ENCODE measurements around the gene PRDM16.

PRDM16 gene

GRCh38 chr1:3323021-3323795 lies 254.2 kb downstream of the PRDM16 start:
- no peak overlapping the region for H3K4me3 Mint-ChIP-seq
- no peak overlapping the region for H3K27ac Mint-ChIP-seq
- no peaks in the 10 kb centered on the region for H3K27me3 Mint-ChIP-seq (ENCODE audit: low read depth)
- H3K4me1 Mint-ChIP-seq (ENCODE audit: low read depth), result no peaks in the 10 kb centered on the region
- peaks cover 5% of the 10 kb centered on the region for H3K9me3 Mint-ChIP-seq
- no peaks in the 10 kb centered on the region for H3K36me3 Mint-ChIP-seq (ENCODE audit: low read depth)

- Mint-ChIP-seq H3K4me3 (no peak overlapping the region), H3K9me3 (no peaks in the 10 kb centered on the region), H3K27me3 (ENCODE audit: low read depth) (no peaks in the 10 kb centered on the region), H3K36me3 (ENCODE audit: low read depth) (no peaks in the 10 kb centered on the region), H3K4me1 (ENCODE audit: low read depth) (no peaks in the 10 kb centered on the region), H3K27ac (no peak overlapping the region)
Observed at GRCh38 chr1:3323796-3324703, 255.0 kb downstream of the PRDM16 start.

GRCh38 chr1:3324704-3325535 lies 255.9 kb downstream of the PRDM16 start:
- Mint-ChIP-seq H3K4me3 (no peak overlapping the region), H3K36me3 (ENCODE audit: low read depth) (no peaks in the 10 kb centered on the region), H3K4me1 (ENCODE audit: low read depth) (no peaks in the 10 kb centered on the region), H3K9me3 (no peaks in the 10 kb centered on the region), H3K27ac (no peak overlapping the region), H3K27me3 (ENCODE audit: low read depth) (no peaks in the 10 kb centered on the region)

- Mint-ChIP-seq H3K27ac (no peak overlapping the region), H3K4me3 (no peak overlapping the region), H3K27me3 (ENCODE audit: low read depth) (no peaks in the 10 kb centered on the region), H3K9me3 (no peaks in the 10 kb centered on the region), H3K36me3 (ENCODE audit: low read depth) (no peaks in the 10 kb centered on the region), H3K4me1 (ENCODE audit: low read depth) (no peaks in the 10 kb centered on the region)
Observed at GRCh38 chr1:3326516-3327388, 257.7 kb downstream of the PRDM16 start.

- Mint-ChIP-seq H3K27me3 (ENCODE audit: low read depth) (no peaks in the 10 kb centered on the region), H3K36me3 (ENCODE audit: low read depth) (no peaks in the 10 kb centered on the region), H3K27ac (no peak overlapping the region), H3K9me3 (no peaks in the 10 kb centered on the region), H3K4me3 (no peak overlapping the region), H3K4me1 (ENCODE audit: low read depth) (no peaks in the 10 kb centered on the region)
Observed at GRCh38 chr1:3327389-3327702, 258.3 kb downstream of the PRDM16 start.

- Mint-ChIP-seq H3K9me3 (no peaks in the 10 kb centered on the region), H3K27me3 (ENCODE audit: low read depth) (no peaks in the 10 kb centered on the region), H3K27ac (no peak overlapping the region), H3K4me3 (no peak overlapping the region), H3K4me1 (ENCODE audit: low read depth) (no peaks in the 10 kb centered on the region), H3K36me3 (ENCODE audit: low read depth) (no peaks in the 10 kb centered on the region)
Observed at GRCh38 chr1:3327936-3328590, 259.1 kb downstream of the PRDM16 start.

- no peaks in the 10 kb centered on the region for H3K36me3 Mint-ChIP-seq (ENCODE audit: low read depth)
- H3K4me1 Mint-ChIP-seq (ENCODE audit: low read depth), result no peaks in the 10 kb centered on the region
- no peak overlapping the region for H3K27ac Mint-ChIP-seq
- H3K4me3 Mint-ChIP-seq, result no peak overlapping the region
- H3K27me3 Mint-ChIP-seq (ENCODE audit: low read depth), result no peaks in the 10 kb centered on the region
- H3K9me3 Mint-ChIP-seq, result no peaks in the 10 kb centered on the region
Observed at GRCh38 chr1:3329640-3330281, 260.8 kb downstream of the PRDM16 start.

- no peak overlapping the region for H3K4me3 Mint-ChIP-seq
- H3K36me3 Mint-ChIP-seq (ENCODE audit: low read depth), result no peaks in the 10 kb centered on the region
- no peaks in the 10 kb centered on the region for H3K4me1 Mint-ChIP-seq (ENCODE audit: low read depth)
- H3K27ac Mint-ChIP-seq, result no peak overlapping the region
- no peaks in the 10 kb centered on the region for H3K9me3 Mint-ChIP-seq
- no peaks in the 10 kb centered on the region for H3K27me3 Mint-ChIP-seq (ENCODE audit: low read depth)
Observed at GRCh38 chr1:3330771-3331245, 261.8 kb downstream of the PRDM16 start.

GRCh38 chr1:3331564-3331963 lies 262.6 kb downstream of the PRDM16 start:
- no peaks in the 10 kb centered on the region for H3K27me3 Mint-ChIP-seq (ENCODE audit: low read depth)
- H3K4me3 Mint-ChIP-seq, result no peak overlapping the region
- no peaks in the 10 kb centered on the region for H3K4me1 Mint-ChIP-seq (ENCODE audit: low read depth)
- H3K9me3 Mint-ChIP-seq, result no peaks in the 10 kb centered on the region
- H3K36me3 Mint-ChIP-seq (ENCODE audit: low read depth), result no peaks in the 10 kb centered on the region
- H3K27ac Mint-ChIP-seq, result no peak overlapping the region

- H3K27ac Mint-ChIP-seq, result no peak overlapping the region
Observed at GRCh38 chr1:3332043-3332442, 263.0 kb downstream of the PRDM16 start.

GRCh38 chr1:3332662-3333061 lies 263.7 kb downstream of the PRDM16 start:
- Mint-ChIP-seq H3K36me3 (ENCODE audit: low read depth) (no peaks in the 10 kb centered on the region), H3K27ac (no peak overlapping the region), H3K9me3 (no peaks in the 10 kb centered on the region), H3K4me1 (ENCODE audit: low read depth) (no peaks in the 10 kb centered on the region), H3K4me3 (no peak overlapping the region), H3K27me3 (ENCODE audit: low read depth) (no peaks in the 10 kb centered on the region)

More at GRCh38 chr1:3332043-3332442, 263.0 kb downstream of the PRDM16 start:
- Mint-ChIP-seq H3K27me3 (ENCODE audit: low read depth) (no peaks in the 10 kb centered on the region), H3K4me3 (no peak overlapping the region), H3K9me3 (no peaks in the 10 kb centered on the region), H3K4me1 (ENCODE audit: low read depth) (no peaks in the 10 kb centered on the region), H3K36me3 (ENCODE audit: low read depth) (no peaks in the 10 kb centered on the region)

- no peak overlapping the region for H3K27ac Mint-ChIP-seq
- no peaks in the 10 kb centered on the region for H3K36me3 Mint-ChIP-seq (ENCODE audit: low read depth)
- H3K9me3 Mint-ChIP-seq, result no peaks in the 10 kb centered on the region
- H3K27me3 Mint-ChIP-seq (ENCODE audit: low read depth), result no peaks in the 10 kb centered on the region
- no peaks in the 10 kb centered on the region for H3K4me1 Mint-ChIP-seq (ENCODE audit: low read depth)
- no peak overlapping the region for H3K4me3 Mint-ChIP-seq
Observed at GRCh38 chr1:3333903-3334302, 264.9 kb downstream of the PRDM16 start.

- Mint-ChIP-seq H3K4me3 (no peak overlapping the region), H3K9me3 (no peaks in the 10 kb centered on the region), H3K36me3 (ENCODE audit: low read depth) (no peaks in the 10 kb centered on the region), H3K27ac (no peak overlapping the region), H3K4me1 (ENCODE audit: low read depth) (no peaks in the 10 kb centered on the region), H3K27me3 (ENCODE audit: low read depth) (no peaks in the 10 kb centered on the region)
Observed at GRCh38 chr1:3334366-3334765, 265.4 kb downstream of the PRDM16 start.
